ENCODE measurements around the gene SIT1.

DNA sequence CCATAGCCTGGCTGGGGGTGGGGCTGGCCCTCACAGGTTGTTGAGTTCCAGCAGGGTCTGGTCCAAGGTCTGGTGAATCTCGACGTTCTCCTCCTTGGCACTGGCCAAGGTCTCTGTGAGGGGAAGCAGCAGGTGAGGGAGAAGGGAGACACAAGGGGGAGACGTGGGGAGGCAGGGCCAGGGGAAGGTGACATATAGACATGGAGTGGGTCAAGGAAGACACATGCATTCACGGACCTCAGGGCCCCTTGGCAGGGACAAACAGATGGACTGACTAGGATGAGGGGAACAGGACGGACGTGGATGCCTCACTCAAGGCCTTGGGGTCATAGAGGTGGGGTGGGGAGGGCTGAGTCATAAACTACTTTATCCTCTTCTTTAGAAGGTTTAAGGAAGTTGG lies 31.3 kb upstream of the SIT1 start:
- TF ChIP-seq POLR2A (IDR thresholded peaks at IDR 0.05; ENCODE audit: low read length): no peak
- TF ChIP-seq GATA1 (IDR thresholded peaks at IDR 0.05; ENCODE audit: low read depth, low read length): no peak
